IMR-90 (cell line): ENCODE data around the gene ESPL1. TPM values are rescaled to one million over a fixed set of nuclear protein-coding genes. Genes with fewer than 3 reads are reported as not detected.

Source experiments
- ATAC-seq: fragments of 200-7000 bp; cut with Tn5 transposase; 2 replicates; pipeline ENCODE4 v1.9.1; 2020; ENCODE audit warnings: low read depth, mild to moderate bottlenecking, moderate library complexity
- BruUV-seq: library from RNA; stranded (reverse); fragments of 400-500 nt; replicated peaks from 2 replicates; lab custom pipeline; 2021; lab: Mats Ljungman, UMichigan
- CTCF ChIA-PET: fragments of 300-600 bp; formaldehyde crosslinking; extraction: SDS; loops from one replicate; lab custom pipeline; 2021; ENCODE audit warnings: antibody characterized with exemption; lab: Yijun Ruan, JAX
- POLR2A ChIA-PET: fragments of 300-600 bp; sonication (Branson Sonifier 250); formaldehyde crosslinking; loops from one replicate; lab custom pipeline; 2022; ENCODE audit warnings: antibody characterized with exemption; ENCODE audit not compliant: unreplicated experiment; lab: Charles Lee
- DNase-seq: peaks from one replicate; pipeline ENCODE4 v3.0.0; 2013
- H2AFZ ChIP-seq: replicated peaks from 2 replicates; pipeline ENCODE3; 2013; ENCODE audit warnings: low read length, mild to moderate bottlenecking; ENCODE audit not compliant: poor library complexity
- H2AK5ac ChIP-seq: 2 replicates; pipeline ENCODE4 v1.6.1; 2013; ENCODE audit warnings: low read depth, low read length, inconsistent platforms
- H2AK9ac ChIP-seq: replicated peaks from 2 replicates; pipeline ENCODE3; 2013; ENCODE audit warnings: mild to moderate bottlenecking, low read depth, low read length, moderate library complexity; ENCODE audit not compliant: poor library complexity
- H2BK120ac ChIP-seq: 2 replicates; pipeline ENCODE4 v1.6.1; 2013; ENCODE audit warnings: low read depth, low read length, inconsistent platforms
- H2BK15ac ChIP-seq: 3 replicates; pipeline ENCODE4 v1.6.1; 2013; ENCODE audit warnings: low read depth, low read length, inconsistent platforms
- H2BK20ac ChIP-seq: 2 replicates; pipeline ENCODE4 v1.6.1; 2013; ENCODE audit warnings: low read depth, mild to moderate bottlenecking, inconsistent platforms, low read length, moderate library complexity
- H2BK5ac ChIP-seq: 2 replicates; pipeline ENCODE4 v1.6.1; 2013; ENCODE audit warnings: mild to moderate bottlenecking, low read depth, low read length, inconsistent platforms; ENCODE audit not compliant: poor library complexity, severe bottlenecking
- H3K14ac ChIP-seq: replicated peaks from 2 replicates; pipeline ENCODE4 v1.6.1; 2013; ENCODE audit warnings: low read depth, low read length, inconsistent platforms
- H3K18ac ChIP-seq: 2 replicates; pipeline ENCODE4 v1.6.1; 2013; ENCODE audit warnings: low read depth, low read length, control low read depth
- H3K23ac ChIP-seq: 2 replicates; pipeline ENCODE4 v1.6.1; 2013; ENCODE audit warnings: low read depth, low read length, inconsistent platforms
- H3K27ac ChIP-seq: 2 replicates; pipeline ENCODE4 v1.5.1; 2013; ENCODE audit warnings: mild to moderate bottlenecking, control low read depth, low read length; ENCODE audit not compliant: insufficient read depth
- H3K27me3 ChIP-seq: 2 replicates; pipeline ENCODE4 v1.6.1; 2013; ENCODE audit warnings: low read length; ENCODE audit not compliant: control insufficient read depth, insufficient read depth
- H3K36me3 ChIP-seq: 2 replicates; pipeline ENCODE4 v1.6.1; 2013; ENCODE audit warnings: low read length, mixed read lengths; ENCODE audit not compliant: control insufficient read depth, insufficient read depth
- H3K4ac ChIP-seq: 2 replicates; pipeline ENCODE4 v1.6.1; 2013; ENCODE audit warnings: low read depth, low read length, inconsistent platforms
- H3K4me1 ChIP-seq: 2 replicates; pipeline ENCODE4 v1.6.1; 2013; ENCODE audit warnings: low read length, mixed read lengths; ENCODE audit not compliant: control insufficient read depth, insufficient read depth
- H3K4me2 ChIP-seq: 2 replicates; pipeline ENCODE4 v1.6.1; 2013; ENCODE audit warnings: low read depth, mild to moderate bottlenecking, control low read depth, low read length, moderate library complexity
- H3K4me3 ChIP-seq: 2 replicates; pipeline ENCODE4 v1.5.1; 2013; ENCODE audit warnings: low read depth, mild to moderate bottlenecking, control low read depth, low read length, moderate library complexity; ENCODE audit not compliant: insufficient read depth
- H3K56ac ChIP-seq: 2 replicates; pipeline ENCODE4 v1.6.1; 2013; ENCODE audit warnings: low read length, inconsistent platforms; ENCODE audit not compliant: insufficient read depth; ENCODE audit errors: extremely low read depth
- H3K79me1 ChIP-seq, 2 experiments: 2 replicates each; pipeline ENCODE4 v1.6.1; 2013; ENCODE audit warnings: low read length in 2 of 2, inconsistent platforms in 1 of 2, low read depth in 1 of 2
- H3K9ac ChIP-seq: 2 replicates; pipeline ENCODE4 v1.6.1; 2013; ENCODE audit warnings: low read depth, low read length, control low read depth
- H3K9me1 ChIP-seq: 2 replicates; pipeline ENCODE4 v1.6.1; 2013; ENCODE audit warnings: low read length, inconsistent platforms; ENCODE audit not compliant: insufficient read depth
- H3K9me3 ChIP-seq: 2 replicates; pipeline ENCODE4 v1.6.1; 2013; ENCODE audit warnings: low read length; ENCODE audit not compliant: control insufficient read depth, insufficient read depth
- H4K20me1 ChIP-seq: 2 replicates; pipeline ENCODE4 v1.6.1; 2013; ENCODE audit warnings: low read length, inconsistent platforms; ENCODE audit not compliant: insufficient read depth
- H4K5ac ChIP-seq: 2 replicates; pipeline ENCODE4 v1.6.1; 2013; ENCODE audit warnings: mild to moderate bottlenecking, low read depth, low read length, control low read depth
- H4K8ac ChIP-seq, 2 experiments: 2 replicates each; pipeline ENCODE4 v1.6.1; 2013; ENCODE audit warnings: low read depth in 2 of 2, low read length in 2 of 2, control low read depth in 1 of 2, inconsistent platforms in 1 of 2
- H4K91ac ChIP-seq: 2 replicates; pipeline ENCODE4 v1.6.1; 2013; ENCODE audit warnings: low read depth, low read length, inconsistent platforms; ENCODE audit not compliant: insufficient read depth
- CEBPB ChIP-seq: IDR thresholded peaks from 2 replicates; pipeline ENCODE4 v1.6.1; 2012; ENCODE audit warnings: low read depth, low read length, improper control_type of control experiment
- CHD1 ChIP-seq: IDR thresholded peaks from 2 replicates; pipeline ENCODE4 v1.6.1; 2012; ENCODE audit warnings: low read depth, low read length, improper control_type of control experiment
- ELK1 ChIP-seq: fragments of 150-350 bp; IDR thresholded peaks from 2 replicates; pipeline ENCODE4 v1.6.1; 2016; ENCODE audit warnings: low read depth, mild to moderate bottlenecking, low read length, moderate library complexity, borderline replicate concordance
- MAFK ChIP-seq: IDR thresholded peaks from 2 replicates; pipeline ENCODE4 v1.6.1; 2012; ENCODE audit warnings: low read depth, low read length, improper control_type of control experiment
- POLR2A ChIP-seq: IDR thresholded peaks from 2 replicates; pipeline ENCODE4 v1.6.1; 2012; ENCODE audit warnings: mild to moderate bottlenecking, low read depth, low read length
- RAD21 ChIP-seq: IDR thresholded peaks from 2 replicates; pipeline ENCODE4 v1.6.1; 2012; ENCODE audit warnings: low read length, improper control_type of control experiment
- USF2 ChIP-seq: fragments of 150-350 bp; IDR thresholded peaks from 2 replicates; pipeline ENCODE4 v1.6.1; 2017; ENCODE audit warnings: mild to moderate bottlenecking, antibody characterized with exemption, low read length, low read depth
- WGBS, 2 experiments: methylation state at CpG; one replicate each; pipeline versions ENCODE4 v1.1.5 to v1.1.7; 2013; ENCODE audit warnings: missing lambda C conversion rate in 2 of 2; ENCODE audit not compliant: insufficient read length in 1 of 2; ENCODE audit errors: extremely low coverage in 2 of 2; 5-methylcytosine and 5-hydroxymethylcytosine counted together
- dilution Hi-C: fragments of 300-500 bp; cut with HindIII; formaldehyde crosslinking; loops from one replicate; pipeline ENCODE4 v1.14.3; 2018; ENCODE audit warnings: low sequenced_read_pairs; ENCODE audit not compliant: unreplicated experiment
- in situ Hi-C: fragments of 300-500 bp; cut with MboI; formaldehyde crosslinking; loops from 3 replicates; pipeline ENCODE4 v1.14.3; 2019; ENCODE audit warnings: low sequenced_read_pairs, inconsistent platforms, mixed read lengths
- intact Hi-C: fragments of 100-400 bp; cut with micrococcal nuclease; formaldehyde crosslinking; loops from 2 replicates; pipeline ENCODE4 v1.10.0; 2022
- polyA plus RNA-seq, 3 experiments: library from polyadenylated mRNA; depleted of rRNA; stranded (reverse); fragments of >200 nt; gene quantifications; 2 replicates each; pipeline ENCODE4 v1.2.3, GENCODE V29; 2012; ENCODE audit warnings: low replicate concordance in 1 of 3
- total RNA-seq: library from RNA; depleted of rRNA; stranded (reverse); fragments of >200 nt; gene quantifications from 2 replicates; pipeline ENCODE4 v1.2.3, GENCODE V29; 2012
- TF ChIP-seq, protein P1 (sequence below): conservative IDR thresholded peaks from 2 replicates; pipeline ENCODE4 v1.5.1; 2012; ENCODE audit warnings: mild to moderate bottlenecking, low read depth, low read length, improper control_type of control experiment

ESPL1 gene
- total and polyA plus RNA-seq, 2 of the 4 experiments (the other 2 are of a cell fraction): 6.5 to 9.2 TPM

DNA sequence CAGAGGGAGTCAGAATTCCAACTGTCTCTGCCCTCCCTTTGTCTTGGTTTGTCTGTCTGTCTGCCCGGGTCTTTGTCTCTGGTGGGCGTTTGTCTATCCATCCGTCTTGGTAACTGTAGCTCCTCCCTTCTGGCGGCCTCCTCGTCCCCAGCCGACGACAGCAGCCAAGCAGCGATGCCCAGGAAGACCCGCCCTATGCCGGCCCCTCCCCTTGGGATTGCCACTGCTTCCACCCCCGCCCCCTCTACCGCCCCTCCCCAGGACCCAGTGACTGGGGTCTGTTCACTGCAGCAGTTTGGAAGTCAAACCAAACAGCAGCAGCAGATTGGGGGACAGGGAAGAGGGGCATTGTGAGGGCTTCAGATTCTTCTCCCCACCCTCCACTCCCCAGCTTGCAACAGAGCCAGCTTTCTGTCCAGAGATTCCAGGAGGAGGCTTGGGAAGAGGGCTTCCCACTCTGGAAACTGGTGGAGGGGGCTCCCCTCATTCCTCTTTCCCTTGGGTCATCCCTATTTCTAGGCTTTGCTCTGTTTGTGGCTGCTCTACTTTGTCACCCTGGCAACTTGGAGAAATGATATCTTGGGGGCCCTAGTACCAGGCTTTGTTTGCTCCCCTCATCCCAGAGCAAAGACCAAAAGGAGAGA is 33.7 kb upstream of the ESPL1 start (continued):
- TF ChIP-seq, protein P1, sequence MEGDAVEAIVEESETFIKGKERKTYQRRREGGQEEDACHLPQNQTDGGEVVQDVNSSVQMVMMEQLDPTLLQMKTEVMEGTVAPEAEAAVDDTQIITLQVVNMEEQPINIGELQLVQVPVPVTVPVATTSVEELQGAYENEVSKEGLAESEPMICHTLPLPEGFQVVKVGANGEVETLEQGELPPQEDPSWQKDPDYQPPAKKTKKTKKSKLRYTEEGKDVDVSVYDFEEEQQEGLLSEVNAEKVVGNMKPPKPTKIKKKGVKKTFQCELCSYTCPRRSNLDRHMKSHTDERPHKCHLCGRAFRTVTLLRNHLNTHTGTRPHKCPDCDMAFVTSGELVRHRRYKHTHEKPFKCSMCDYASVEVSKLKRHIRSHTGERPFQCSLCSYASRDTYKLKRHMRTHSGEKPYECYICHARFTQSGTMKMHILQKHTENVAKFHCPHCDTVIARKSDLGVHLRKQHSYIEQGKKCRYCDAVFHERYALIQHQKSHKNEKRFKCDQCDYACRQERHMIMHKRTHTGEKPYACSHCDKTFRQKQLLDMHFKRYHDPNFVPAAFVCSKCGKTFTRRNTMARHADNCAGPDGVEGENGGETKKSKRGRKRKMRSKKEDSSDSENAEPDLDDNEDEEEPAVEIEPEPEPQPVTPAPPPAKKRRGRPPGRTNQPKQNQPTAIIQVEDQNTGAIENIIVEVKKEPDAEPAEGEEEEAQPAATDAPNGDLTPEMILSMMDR: no peak
- TF ChIP-seq POLR2A (no peak), MAFK (no peak), CEBPB (no peak)

- POLR2A ChIA-PET: no interaction called here
- in situ Hi-C loops: no loop called here
Measured at GRCh38 chr12:53235164-53235563, 32.9 kb upstream of the ESPL1 start.

More at GRCh38 chr12:53235164-53235563, 32.9 kb upstream of the ESPL1 start:
- Histone ChIP-seq H3K23ac (no peak overlapping the region), H4K8ac (no peak overlapping the region), H3K79me1 (peaks cover 5 to 18% of the 10 kb centered on the region in 2 experiments; a peak in 2 of 4 replicates), H3K4me3 (no peak overlapping the region), H2AK5ac (no peak overlapping the region), H2AFZ (no peak overlapping the region), H3K4me2 (no peak overlapping the region), H3K4me1 (peaks cover 24% of the 10 kb centered on the region), H2BK120ac (no peak overlapping the region), H3K9me1 (peaks cover 17% of the 10 kb centered on the region), H3K18ac (no peak overlapping the region), H4K20me1 (no peaks in the 10 kb centered on the region), H4K5ac (no peak overlapping the region), H3K9ac (no peak overlapping the region), H3K4ac (no peak overlapping the region), H2BK20ac (no peak overlapping the region), H3K36me3 (no peaks in the 10 kb centered on the region), H2BK5ac (no peak overlapping the region), H2BK15ac (no peak overlapping the region), H3K56ac (no peak overlapping the region), H2AK9ac (no peak overlapping the region), H3K27ac (no peak overlapping the region), H3K9me3 (no peaks in the 10 kb centered on the region), H4K91ac (no peak overlapping the region), H3K27me3 (peaks cover 31% of the 10 kb centered on the region), H3K14ac (no peak overlapping the region)
- dilution Hi-C loops (no loop called here), intact Hi-C loops (no loop called here)
- ATAC-seq (no peak), DNase-seq (no peak)
- no peak for TF ChIP-seq RAD21
- TF ChIP-seq CHD1: no peak
- no peak for TF ChIP-seq USF2
- TF ChIP-seq ELK1: no peak
- CTCF ChIA-PET: no interaction called here
- no TSS peak for BruUV-seq
- WGBS, 2 experiments: 80% methylated on average over 1 of the region's 3 CpGs; no CpG with 5 or more reads in 1 of the 2 experiments
